ENCODE results near the gene LIM2.
A peak's percentile ranks its signal among the peaks of the same experiment; 100 is the strongest.

LIM2 gene

GRCh38 chr19:51338563-51339312, 49.0 kb downstream of the LIM2 start:
- peak; percentile 72 for TF ChIP-seq RAD21 (IDR thresholded peaks at IDR 0.05; ENCODE audit: low read depth)
- no peak for TF ChIP-seq ZBTB7A (IDR thresholded peaks at IDR 0.05; ENCODE audit: low read depth)
- TF ChIP-seq, protein P1, sequence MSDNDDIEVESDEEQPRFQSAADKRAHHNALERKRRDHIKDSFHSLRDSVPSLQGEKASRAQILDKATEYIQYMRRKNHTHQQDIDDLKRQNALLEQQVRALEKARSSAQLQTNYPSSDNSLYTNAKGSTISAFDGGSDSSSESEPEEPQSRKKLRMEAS (IDR thresholded peaks at IDR 0.05) = peak; percentile 50
- TF ChIP-seq CEBPB (IDR thresholded peaks at IDR 0.05) = no peak
- TF ChIP-seq USF1 (IDR thresholded peaks at IDR 0.05) = no peak
- no peak for TF ChIP-seq YY1 (IDR thresholded peaks at IDR 0.05; ENCODE audit: low read depth)
- no peak for TF ChIP-seq TCF12 (IDR thresholded peaks at IDR 0.05; ENCODE audit: low read depth)

DNA sequence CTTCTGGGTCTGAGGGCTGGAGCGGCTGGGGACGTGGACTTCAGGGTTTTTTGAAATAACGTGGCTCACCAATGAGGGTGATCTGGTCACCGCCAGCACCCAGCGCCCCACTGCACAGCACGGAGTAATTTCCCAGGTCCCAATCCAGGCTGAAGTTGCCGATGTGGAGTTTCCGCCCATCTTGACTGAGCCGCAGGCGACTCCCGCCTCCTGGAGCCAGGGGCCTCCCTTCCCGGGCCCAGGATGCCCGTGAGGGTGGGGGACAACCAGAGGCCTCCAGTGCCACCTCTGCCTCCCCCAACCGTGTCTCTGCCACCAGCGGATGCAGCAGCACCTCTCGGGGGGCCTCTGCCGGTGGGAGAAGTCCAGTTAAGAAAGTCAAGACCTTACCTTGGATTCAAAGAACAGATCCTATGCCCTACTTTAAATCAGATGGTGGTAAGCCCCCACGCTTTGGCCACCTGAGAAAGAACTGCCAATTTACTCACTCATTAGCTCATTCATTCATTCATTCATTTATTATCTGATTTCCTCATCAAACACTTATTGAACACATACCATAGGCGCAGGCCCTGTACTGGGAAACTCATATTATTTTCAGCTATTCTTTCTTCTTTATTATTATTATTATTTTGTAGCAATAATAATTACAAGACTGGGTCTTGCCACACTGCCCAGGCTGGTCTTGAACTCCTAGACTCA, 49.8 kb downstream of the LIM2 start:
- no peak for TF ChIP-seq YY1 (IDR thresholded peaks at IDR 0.05; ENCODE audit: low read depth)
- no peak for TF ChIP-seq EP300 (IDR thresholded peaks at IDR 0.05; ENCODE audit: borderline replicate concordance)
- TF ChIP-seq USF1 (IDR thresholded peaks at IDR 0.05) = no peak
- no peak for TF ChIP-seq FOXM1 (IDR thresholded peaks at IDR 0.05; ENCODE audit: borderline replicate concordance, low read depth)
- no peak for TF ChIP-seq EGR1 (IDR thresholded peaks at IDR 0.05)

GRCh38 chr19:51337141-51337860, 50.5 kb downstream of the LIM2 start:
- TF ChIP-seq RAD21 (IDR thresholded peaks at IDR 0.05; ENCODE audit: low read depth) (no peak), TCF12 (IDR thresholded peaks at IDR 0.05; ENCODE audit: low read depth) (no peak), TAF1 (IDR thresholded peaks at IDR 0.05; ENCODE audit: low read depth) (no peak)
- TF ChIP-seq, protein P1 (IDR thresholded peaks at IDR 0.05) = no peak

GRCh38 chr19:51333836-51334460, 53.8 kb downstream of the LIM2 start:
- no peak for TF ChIP-seq FOXM1 (IDR thresholded peaks at IDR 0.05; ENCODE audit: borderline replicate concordance, low read depth)
- peak; percentile 34; the same call in 1 of the 2 replicates for TF ChIP-seq USF1 (IDR thresholded peaks at IDR 0.05)
- TF ChIP-seq ZBTB7A (IDR thresholded peaks at IDR 0.05; ENCODE audit: low read depth) = no peak
- no peak for TF ChIP-seq EP300 (IDR thresholded peaks at IDR 0.05; ENCODE audit: borderline replicate concordance)
- TF ChIP-seq TEAD4 (IDR thresholded peaks at IDR 0.05) = no peak
- no peak for TF ChIP-seq NFIC (IDR thresholded peaks at IDR 0.05)

DNA sequence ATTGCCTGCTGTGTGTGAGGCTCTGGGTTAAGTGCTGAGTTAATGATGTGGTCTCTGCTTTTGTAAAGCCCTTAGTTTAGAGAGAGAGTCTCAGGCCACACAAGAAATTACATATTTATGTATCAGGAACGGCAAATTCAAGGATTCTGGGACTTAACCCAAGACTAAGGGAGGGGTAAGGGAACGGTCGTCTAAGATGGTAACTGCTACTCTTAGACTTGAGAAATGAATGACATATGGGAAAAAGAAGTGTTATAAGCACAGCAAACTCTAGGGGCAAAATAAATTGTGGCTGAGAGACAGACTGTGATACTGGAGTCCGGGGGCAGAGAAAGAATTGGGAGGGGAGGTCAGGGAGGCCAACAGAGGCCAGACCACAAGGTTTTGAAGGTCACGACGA, 56.1 kb downstream of the LIM2 start:
- TF ChIP-seq FOXM1 (IDR thresholded peaks at IDR 0.05; ENCODE audit: borderline replicate concordance, low read depth) (no peak), RAD21 (IDR thresholded peaks at IDR 0.05; ENCODE audit: low read depth) (no peak), TEAD4 (IDR thresholded peaks at IDR 0.05) (no peak), TCF12 (IDR thresholded peaks at IDR 0.05; ENCODE audit: low read depth) (no peak), USF1 (IDR thresholded peaks at IDR 0.05) (no peak), NFIC (IDR thresholded peaks at IDR 0.05) (no peak), CEBPB (IDR thresholded peaks at IDR 0.05) (no peak), EGR1 (IDR thresholded peaks at IDR 0.05) (no peak), CREB1 (IDR thresholded peaks at IDR 0.05; ENCODE audit: low read depth) (no peak), ZBTB7A (IDR thresholded peaks at IDR 0.05; ENCODE audit: low read depth) (no peak), EP300 (IDR thresholded peaks at IDR 0.05; ENCODE audit: borderline replicate concordance) (no peak), TAF1 (IDR thresholded peaks at IDR 0.05; ENCODE audit: low read depth) (no peak), YY1 (IDR thresholded peaks at IDR 0.05; ENCODE audit: low read depth) (no peak)
- TF ChIP-seq, protein P1 (IDR thresholded peaks at IDR 0.05) = no peak
- TF ChIP-seq, protein P2, sequence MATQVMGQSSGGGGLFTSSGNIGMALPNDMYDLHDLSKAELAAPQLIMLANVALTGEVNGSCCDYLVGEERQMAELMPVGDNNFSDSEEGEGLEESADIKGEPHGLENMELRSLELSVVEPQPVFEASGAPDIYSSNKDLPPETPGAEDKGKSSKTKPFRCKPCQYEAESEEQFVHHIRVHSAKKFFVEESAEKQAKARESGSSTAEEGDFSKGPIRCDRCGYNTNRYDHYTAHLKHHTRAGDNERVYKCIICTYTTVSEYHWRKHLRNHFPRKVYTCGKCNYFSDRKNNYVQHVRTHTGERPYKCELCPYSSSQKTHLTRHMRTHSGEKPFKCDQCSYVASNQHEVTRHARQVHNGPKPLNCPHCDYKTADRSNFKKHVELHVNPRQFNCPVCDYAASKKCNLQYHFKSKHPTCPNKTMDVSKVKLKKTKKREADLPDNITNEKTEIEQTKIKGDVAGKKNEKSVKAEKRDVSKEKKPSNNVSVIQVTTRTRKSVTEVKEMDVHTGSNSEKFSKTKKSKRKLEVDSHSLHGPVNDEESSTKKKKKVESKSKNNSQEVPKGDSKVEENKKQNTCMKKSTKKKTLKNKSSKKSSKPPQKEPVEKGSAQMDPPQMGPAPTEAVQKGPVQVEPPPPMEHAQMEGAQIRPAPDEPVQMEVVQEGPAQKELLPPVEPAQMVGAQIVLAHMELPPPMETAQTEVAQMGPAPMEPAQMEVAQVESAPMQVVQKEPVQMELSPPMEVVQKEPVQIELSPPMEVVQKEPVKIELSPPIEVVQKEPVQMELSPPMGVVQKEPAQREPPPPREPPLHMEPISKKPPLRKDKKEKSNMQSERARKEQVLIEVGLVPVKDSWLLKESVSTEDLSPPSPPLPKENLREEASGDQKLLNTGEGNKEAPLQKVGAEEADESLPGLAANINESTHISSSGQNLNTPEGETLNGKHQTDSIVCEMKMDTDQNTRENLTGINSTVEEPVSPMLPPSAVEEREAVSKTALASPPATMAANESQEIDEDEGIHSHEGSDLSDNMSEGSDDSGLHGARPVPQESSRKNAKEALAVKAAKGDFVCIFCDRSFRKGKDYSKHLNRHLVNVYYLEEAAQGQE (IDR thresholded peaks at IDR 0.05; ENCODE audit: low read depth) = no peak

DNA sequence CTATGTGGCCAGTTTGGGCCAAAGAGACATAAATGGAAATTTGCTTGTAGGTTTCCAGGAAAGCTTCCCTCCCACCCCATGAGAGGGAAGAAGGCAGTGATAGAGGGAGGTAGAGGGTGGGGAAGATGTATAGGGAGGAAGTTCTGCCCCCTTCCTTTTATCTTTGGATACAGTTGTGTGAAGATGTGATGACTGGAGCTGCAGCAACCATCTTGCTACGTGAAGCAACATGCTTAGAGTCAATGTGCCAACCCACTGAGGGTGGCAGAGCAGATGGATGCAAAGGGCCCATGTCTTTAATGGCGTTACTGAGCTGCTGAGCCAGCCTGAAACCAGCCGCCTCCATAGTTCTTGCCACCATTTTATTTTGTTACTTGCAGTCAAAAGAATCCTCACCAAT, 56.6 kb downstream of the LIM2 start:
- no peak for TF ChIP-seq ZBTB7A (IDR thresholded peaks at IDR 0.05; ENCODE audit: low read depth)
- TF ChIP-seq USF1 (IDR thresholded peaks at IDR 0.05) = no peak
- TF ChIP-seq NFIC (IDR thresholded peaks at IDR 0.05) = no peak
- no peak for TF ChIP-seq TCF12 (IDR thresholded peaks at IDR 0.05; ENCODE audit: low read depth)
- TF ChIP-seq, protein P1 (IDR thresholded peaks at IDR 0.05) = no peak
- no peak for TF ChIP-seq FOXM1 (IDR thresholded peaks at IDR 0.05; ENCODE audit: borderline replicate concordance, low read depth)
- TF ChIP-seq RAD21 (IDR thresholded peaks at IDR 0.05; ENCODE audit: low read depth) = no peak
- no peak for TF ChIP-seq EP300 (IDR thresholded peaks at IDR 0.05; ENCODE audit: borderline replicate concordance)
- TF ChIP-seq EGR1 (IDR thresholded peaks at IDR 0.05) = no peak
- no peak for TF ChIP-seq TAF1 (IDR thresholded peaks at IDR 0.05; ENCODE audit: low read depth)
- TF ChIP-seq CEBPB (IDR thresholded peaks at IDR 0.05) = no peak
- no peak for TF ChIP-seq TEAD4 (IDR thresholded peaks at IDR 0.05)
- no peak for TF ChIP-seq CREB1 (IDR thresholded peaks at IDR 0.05; ENCODE audit: low read depth)
- TF ChIP-seq, protein P2 (IDR thresholded peaks at IDR 0.05; ENCODE audit: low read depth) = no peak
- no peak for TF ChIP-seq YY1 (IDR thresholded peaks at IDR 0.05; ENCODE audit: low read depth)
